Cardiac fibroblast (primary cell): Measurements from ENCODE around the gene RAB42.
"Not testable (repeated sequence)": the region's sequence is repeated elsewhere in the genome, so short reads cannot be mapped to it uniquely, and the experiment has no call there.

Source experiments
- DNase-seq, 2 donors: peaks; one replicate each; pipeline versions ENCODE4 v3.0.0 to v3.0.0-alpha.2; 2010; ENCODE audit warnings: low read depth in 2 of 2
- H3K4me3 ChIP-seq, 2 donors: replicated peaks in 1 of 2; 1 replicate in 1 of 2; 2 replicates in 1 of 2; pipeline ENCODE4 v1.5.1; 2011; ENCODE audit warnings: low read depth in 2 of 2, low read length in 2 of 2, mild to moderate bottlenecking in 2 of 2, moderate library complexity in 1 of 2
- CTCF ChIP-seq: IDR thresholded peaks from one replicate; pipeline ENCODE4 v1.5.1; 2011; ENCODE audit warnings: low read depth, mild to moderate bottlenecking, low read length, inconsistent platforms

The RAB42 gene

GRCh38 chr1:28564310-28564709 lies 27.8 kb upstream of the RAB42 start:
- TF ChIP-seq CTCF: no peak
- no peak overlapping the region for H3K4me3 ChIP-seq
- DNase-seq: no peak

- DNase-seq: no peak
- no peak for TF ChIP-seq CTCF
- H3K4me3 ChIP-seq: no peak overlapping the region
Observed at GRCh38 chr1:28565040-28565439, 27.0 kb upstream of the RAB42 start.

GRCh38 chr1:28565726-28566125 lies 26.3 kb upstream of the RAB42 start:
- DNase-seq: no peak
- H3K4me3 ChIP-seq: no peak overlapping the region
- TF ChIP-seq CTCF: no peak

- no peak for TF ChIP-seq CTCF
- DNase-seq: no peak
- no peak overlapping the region for H3K4me3 ChIP-seq
Observed at GRCh38 chr1:28566931-28567330, 25.1 kb upstream of the RAB42 start.

- DNase-seq: no peak
- no peak for TF ChIP-seq CTCF
- H3K4me3 ChIP-seq: no peak overlapping the region
Observed at GRCh38 chr1:28571911-28572310, 20.2 kb upstream of the RAB42 start.

GRCh38 chr1:28572891-28573290 lies 19.2 kb upstream of the RAB42 start:
- DNase-seq: peak; percentile 81 to 89
- not testable (repeated sequence) for H3K4me3 ChIP-seq

GRCh38 chr1:28573564-28573963 lies 18.5 kb upstream of the RAB42 start:
- H3K4me3 ChIP-seq: no peak overlapping the region
- TF ChIP-seq CTCF: no peak
- no peak for DNase-seq
